ENCODE measurements around the gene CDKN2AIPNL. TPM values are rescaled to one million over a fixed set of nuclear protein-coding genes. Genes with fewer than 3 reads are reported as not detected.
"Not testable (repeated sequence)": the region's sequence is repeated elsewhere in the genome, so short reads cannot be mapped to it uniquely, and the experiment has no call there.

Gene CDKN2AIPNL
- total RNA-seq, 1 experiment from 2014 or later = 35.3 TPM

DNA sequence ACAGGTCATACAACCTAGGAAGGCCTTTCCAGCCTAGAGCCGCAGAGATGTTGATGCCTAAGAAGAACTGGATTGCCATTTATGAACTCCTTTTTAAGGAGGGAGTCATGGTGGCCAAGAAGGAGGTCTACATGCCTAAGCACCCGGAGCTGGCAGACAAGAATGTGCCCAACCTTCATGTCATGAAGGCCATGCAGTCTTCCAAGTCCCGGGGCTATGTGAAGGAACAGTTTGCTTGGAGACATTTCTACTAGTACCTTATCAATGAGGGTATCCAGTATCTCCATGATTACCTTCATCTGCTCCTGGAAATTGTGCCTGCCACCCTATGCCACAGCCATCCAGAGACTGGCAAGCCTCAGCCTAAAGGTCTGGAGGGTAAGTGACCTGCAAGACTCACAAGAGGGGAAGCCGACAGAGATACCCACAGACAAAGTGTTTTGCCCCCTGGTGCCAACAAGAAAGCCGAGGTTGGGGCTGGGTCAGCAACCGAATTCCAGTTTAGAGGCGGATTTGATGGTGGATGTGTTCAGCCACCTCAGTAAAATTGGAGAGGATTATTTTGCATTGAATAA, 11.2 kb upstream of the CDKN2AIPNL start:
- Histone ChIP-seq H3K79me2 (ENCODE audit: low read depth) (no peaks in the 10 kb centered on the region), H2AFZ (no peak overlapping the region), H4K20me1 (ENCODE audit: insufficient read depth) (no peaks in the 10 kb centered on the region), H3K4me3 (no peak overlapping the region), H3K9me2 (ENCODE audit: insufficient read depth) (no peaks in the 10 kb centered on the region), H3K27me3 (ENCODE audit: insufficient read depth, low read depth) (no peaks in the 10 kb centered on the region), H3K36me3 (ENCODE audit: low read depth) (no peaks in the 10 kb centered on the region), H3K4me1 (replicated peaks; ENCODE audit: insufficient read depth) (no peaks in the 10 kb centered on the region), H3F3A (ENCODE audit: insufficient read depth, low read depth) (peaks cover 8% of the 10 kb centered on the region; the same call in 1 of the 2 replicates), H3K27ac (no peak overlapping the region), H3K9me3 (ENCODE audit: insufficient read depth, low read depth) (no peaks in the 10 kb centered on the region), H3K4me2 (no peak overlapping the region)
- BruUV-seq (replicated peaks) = no TSS peak
- TF ChIP-seq CTCF (conservative IDR thresholded peaks at IDR 0.05) (no peak), EZH2 (IDR thresholded peaks at IDR 0.05; ENCODE audit: low read depth) (no peak)
- intact Hi-C loops (cut with micrococcal nuclease; ENCODE audit: unreplicated experiment) = no loop called here
- no peak for DNase-seq
- CTCF ChIA-PET = no interaction called here
- POLR2A ChIA-PET (ENCODE audit: unreplicated experiment) = no interaction called here

- H3K79me2 ChIP-seq (ENCODE audit: low read depth); H3K36me3 ChIP-seq (ENCODE audit: low read depth); H3K4me1 ChIP-seq (replicated peaks; ENCODE audit: insufficient read depth); H3K27ac ChIP-seq; intact Hi-C loops (cut with micrococcal nuclease; ENCODE audit: unreplicated experiment); H3K4me3 ChIP-seq; H3K27me3 ChIP-seq (ENCODE audit: insufficient read depth, low read depth); H4K20me1 ChIP-seq (ENCODE audit: insufficient read depth); DNase-seq; H3K9me3 ChIP-seq (ENCODE audit: insufficient read depth, low read depth); H3K4me2 ChIP-seq; CTCF ChIA-PET; POLR2A ChIA-PET (ENCODE audit: unreplicated experiment); H3K9me2 ChIP-seq (ENCODE audit: insufficient read depth); BruUV-seq (replicated peaks); H3F3A ChIP-seq (ENCODE audit: insufficient read depth, low read depth); H2AFZ ChIP-seq: not testable (repeated sequence)
Measured at GRCh38 chr5:134421038-134421437, 9.4 kb upstream of the CDKN2AIPNL start.

- Histone ChIP-seq H3K27ac (no peak overlapping the region), H3K4me1 (replicated peaks; ENCODE audit: insufficient read depth) (no peaks in the 10 kb centered on the region), H3K4me3 (no peak overlapping the region), H3K4me2 (no peak overlapping the region), H4K20me1 (ENCODE audit: insufficient read depth) (no peaks in the 10 kb centered on the region), H3K9me3 (ENCODE audit: insufficient read depth, low read depth) (no peaks in the 10 kb centered on the region), H3K9me2 (ENCODE audit: insufficient read depth) (no peaks in the 10 kb centered on the region), H3K27me3 (ENCODE audit: insufficient read depth, low read depth) (no peaks in the 10 kb centered on the region), H3K36me3 (ENCODE audit: low read depth) (no peaks in the 10 kb centered on the region), H2AFZ (no peak overlapping the region), H3F3A (ENCODE audit: insufficient read depth, low read depth) (no peaks in the 10 kb centered on the region), H3K79me2 (ENCODE audit: low read depth) (no peaks in the 10 kb centered on the region)
- CTCF ChIA-PET = no interaction called here
- intact Hi-C loops (cut with micrococcal nuclease; ENCODE audit: unreplicated experiment) = no loop called here
- POLR2A ChIA-PET (ENCODE audit: unreplicated experiment) = interaction anchor here (0.7 kb wide), 1 partner anchor 103 kb away, joined by 3 read pairs; no protein-coding TSS in a partner anchor
- no peak for DNase-seq
- no TSS peak for BruUV-seq (replicated peaks)
- TF ChIP-seq EZH2 (IDR thresholded peaks at IDR 0.05; ENCODE audit: low read depth) (no peak), CTCF (conservative IDR thresholded peaks at IDR 0.05) (no peak)
Measured at GRCh38 chr5:134420343-134420742, 8.7 kb upstream of the CDKN2AIPNL start.

DNA sequence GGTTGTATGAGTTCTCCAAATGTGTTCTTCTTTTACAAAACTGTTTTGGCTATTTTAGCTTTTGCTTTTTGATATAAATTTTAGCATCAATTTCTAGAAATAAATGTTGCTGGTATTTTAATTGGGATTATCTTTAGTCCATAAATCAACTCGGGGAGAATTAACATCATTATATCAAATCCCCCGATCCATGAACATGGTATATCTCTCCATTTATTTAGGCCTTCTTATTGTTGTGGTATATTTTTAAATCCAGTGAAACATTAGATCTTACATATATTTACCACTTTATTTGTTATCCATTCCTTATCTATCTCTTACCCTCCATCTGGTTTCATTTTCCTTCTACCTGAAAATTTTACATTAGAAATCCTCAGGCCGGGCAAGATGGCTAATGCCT, 7.3 kb upstream of the CDKN2AIPNL start:
- TF ChIP-seq EZH2 (IDR thresholded peaks at IDR 0.05; ENCODE audit: low read depth) = no peak
- TF ChIP-seq CTCF (conservative IDR thresholded peaks at IDR 0.05) = no peak
- Histone ChIP-seq H3K4me1 (replicated peaks; ENCODE audit: insufficient read depth) (no peaks in the 10 kb centered on the region), H3K27ac (no peak overlapping the region), H3K4me3 (no peak overlapping the region), H3K4me2 (no peak overlapping the region), H3K79me2 (ENCODE audit: low read depth) (no peaks in the 10 kb centered on the region), H4K20me1 (ENCODE audit: insufficient read depth) (no peaks in the 10 kb centered on the region), H2AFZ (no peak overlapping the region), H3K27me3 (ENCODE audit: insufficient read depth, low read depth) (no peaks in the 10 kb centered on the region), H3F3A (ENCODE audit: insufficient read depth, low read depth) (no peaks in the 10 kb centered on the region), H3K9me2 (ENCODE audit: insufficient read depth) (no peaks in the 10 kb centered on the region), H3K36me3 (ENCODE audit: low read depth) (no peaks in the 10 kb centered on the region), H3K9me3 (ENCODE audit: insufficient read depth, low read depth) (no peaks in the 10 kb centered on the region)
- BruUV-seq (replicated peaks) = no TSS peak
- ChIA-PET CTCF (no interaction called here), POLR2A (ENCODE audit: unreplicated experiment) (no interaction called here)
- intact Hi-C loops (cut with micrococcal nuclease; ENCODE audit: unreplicated experiment) = no loop called here
- DNase-seq = no peak
